Smooth muscle cell (in vitro differentiated cells): ENCODE data around the gene CNP. TPM values are rescaled to one million over a fixed set of nuclear protein-coding genes. Genes with fewer than 3 reads are reported as not detected.

Experiments
- DNase-seq: peaks from one replicate; lab custom pipeline; 2025; ENCODE audit not compliant: unreplicated experiment; lab: John Stamatoyannopoulos, UW
- H2AFZ ChIP-seq: fragments of 200-600 bp; sonication (generic); 2 replicates; pipeline ENCODE4 v1.6.0; 2016; ENCODE audit warnings: antibody characterized with exemption, low read depth, mild to moderate bottlenecking
- H3F3A ChIP-seq: fragments of 200-600 bp; sonication (generic); 2 replicates; pipeline ENCODE4 v1.6.0; 2017; ENCODE audit warnings: antibody characterized with exemption, low read depth
- H3K27ac ChIP-seq: fragments of 200-600 bp; sonication (generic); 2 replicates; pipeline ENCODE4 v1.5.1; 2016; ENCODE audit warnings: low read depth, mild to moderate bottlenecking
- H3K27me3 ChIP-seq: fragments of 200-600 bp; sonication (generic); 2 replicates; pipeline ENCODE4 v1.6.1; 2016; ENCODE audit warnings: low read depth, mild to moderate bottlenecking
- H3K36me3 ChIP-seq: fragments of 200-600 bp; sonication (generic); 2 replicates; pipeline ENCODE4 v1.5.1; 2016; ENCODE audit warnings: low read depth
- H3K4me1 ChIP-seq: fragments of 200-600 bp; sonication (generic); 2 replicates; pipeline ENCODE4 v1.5.1; 2016; ENCODE audit warnings: low read depth
- H3K4me2 ChIP-seq: fragments of 200-600 bp; sonication (generic); 2 replicates; pipeline ENCODE4 v1.6.0; 2016; ENCODE audit warnings: mild to moderate bottlenecking
- H3K4me3 ChIP-seq: fragments of 200-600 bp; sonication (generic); 2 replicates; pipeline ENCODE4 v1.5.1; 2016; ENCODE audit warnings: mild to moderate bottlenecking
- H3K79me2 ChIP-seq: fragments of 200-600 bp; sonication (generic); 2 replicates; pipeline ENCODE4 v1.6.0; 2016; ENCODE audit warnings: low read depth, mild to moderate bottlenecking
- H3K9ac ChIP-seq: fragments of 200-600 bp; sonication (generic); 2 replicates; pipeline ENCODE4 v1.6.0; 2016; ENCODE audit warnings: low read depth
- H3K9me3 ChIP-seq: fragments of 200-600 bp; sonication (generic); replicated peaks from 2 replicates; pipeline ENCODE4 v1.5.1; 2016; ENCODE audit warnings: low read depth
- H4K20me1 ChIP-seq: fragments of 200-600 bp; sonication (generic); 2 replicates; pipeline ENCODE4 v1.6.0; 2016; ENCODE audit warnings: low read depth
- CTCF ChIP-seq: fragments of 200-600 bp; sonication (generic); IDR thresholded peaks from 2 replicates; pipeline ENCODE4 v1.5.1; 2017; ENCODE audit warnings: borderline replicate concordance, mild to moderate bottlenecking, antibody characterized with exemption; ENCODE audit not compliant: insufficient read depth, poor library complexity, severe bottlenecking
- WGBS: methylation state at CpG from one replicate; pipeline ENCODE4 v1.1.7; 2016; ENCODE audit warnings: low lambda C conversion rate; 5-methylcytosine and 5-hydroxymethylcytosine counted together
- polyA plus RNA-seq: library from polyadenylated mRNA; unstranded; fragments of >200 nt; fragmentation: Nextera tagmentation; extraction: Ambion mirVana; gene quantifications from 2 replicates; pipeline ENCODE4 v1.2.1, GENCODE V29; 2016
- total RNA-seq: library from RNA; depleted of rRNA; stranded (reverse); fragments of >200 nt; gene quantifications from 2 replicates; pipeline ENCODE4 v1.2.3, GENCODE V29; 2014

The CNP gene
- total and polyA plus RNA-seq, 2 experiments from 2014 or later, result 34.7 to 60.1 TPM

DNA sequence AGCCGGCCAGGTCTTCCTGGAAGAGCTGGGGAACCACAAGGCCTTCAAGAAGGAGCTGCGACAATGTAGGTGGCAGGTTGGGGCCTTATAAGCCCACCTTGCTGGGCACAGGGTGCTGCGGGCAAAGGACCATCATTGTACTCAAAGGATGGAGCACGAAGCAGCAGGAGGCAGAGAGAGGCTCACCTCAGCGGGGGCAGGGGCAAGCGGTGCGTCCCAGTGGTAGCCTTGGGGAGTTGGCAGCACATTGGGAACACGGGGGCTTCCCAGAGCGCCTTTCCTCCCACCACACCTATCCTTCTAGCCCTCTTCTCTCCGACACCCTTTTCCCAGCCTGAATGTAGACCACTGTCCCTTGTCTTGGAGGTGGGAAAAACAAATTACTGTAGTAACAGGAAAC lies 2.1 kb downstream of the CNP start:
- Histone ChIP-seq H3K27ac (no peak overlapping the region), H3F3A (no peaks in the 10 kb centered on the region), H3K4me3 (no peak overlapping the region), H3K4me1 (peaks cover 10% of the 10 kb centered on the region), H3K27me3 (no peaks in the 10 kb centered on the region), H4K20me1 (peaks cover 7% of the 10 kb centered on the region), H3K36me3 (no peaks in the 10 kb centered on the region), H3K9ac (no peak overlapping the region), H3K79me2 (peaks cover 36% of the 10 kb centered on the region), H3K9me3 (no peaks in the 10 kb centered on the region), H2AFZ (no peak overlapping the region), H3K4me2 (no peak overlapping the region)
- no peak for DNase-seq
- no peak for TF ChIP-seq CTCF
- 94% methylated on average over 8 of the region's 10 CpGs for WGBS

- H3K27ac ChIP-seq, result no peak overlapping the region
- H4K20me1 ChIP-seq, result peaks cover 17% of the 10 kb centered on the region
- no peaks in the 10 kb centered on the region for H3K36me3 ChIP-seq
- no peak overlapping the region for H3K4me3 ChIP-seq
- peaks cover 36% of the 10 kb centered on the region for H3K79me2 ChIP-seq
- no peak for TF ChIP-seq CTCF
- H3F3A ChIP-seq, result no peaks in the 10 kb centered on the region
- peaks cover 5% of the 10 kb centered on the region for H3K4me1 ChIP-seq
- 94% methylated on average over 5 of the region's 5 CpGs for WGBS
- no peak for DNase-seq
- no peak overlapping the region for H3K9ac ChIP-seq
- no peaks in the 10 kb centered on the region for H3K9me3 ChIP-seq
- no peak overlapping the region for H2AFZ ChIP-seq
- no peaks in the 10 kb centered on the region for H3K27me3 ChIP-seq
- H3K4me2 ChIP-seq, result no peak overlapping the region
Measured at GRCh38 chr17:41970901-41971331, 4.3 kb downstream of the CNP start.

- TF ChIP-seq CTCF, result no peak
- H3K27ac ChIP-seq, result no peak overlapping the region
- no peak overlapping the region for H3K4me2 ChIP-seq
- H3K79me2 ChIP-seq, result peaks cover 35% of the 10 kb centered on the region
- WGBS, result 93% methylated on average over 18 of the region's 18 CpGs
- no peaks in the 10 kb centered on the region for H3F3A ChIP-seq
- no peak overlapping the region for H3K9ac ChIP-seq
- H3K9me3 ChIP-seq, result no peaks in the 10 kb centered on the region
- H4K20me1 ChIP-seq, result peaks cover 17% of the 10 kb centered on the region
- no peaks in the 10 kb centered on the region for H3K27me3 ChIP-seq
- DNase-seq, result no peak
- H2AFZ ChIP-seq, result no peak overlapping the region
- no peaks in the 10 kb centered on the region for H3K4me1 ChIP-seq
- no peak overlapping the region for H3K4me3 ChIP-seq
- no peaks in the 10 kb centered on the region for H3K36me3 ChIP-seq
Measured at GRCh38 chr17:41971721-41972523, 5.3 kb downstream of the CNP start.
